GM18526 (cell line): ENCODE results near the gene KIF16B.

ENCODE experiments used
- POLR2A ChIP-seq: IDR thresholded peaks from 3 replicates; pipeline ENCODE4 v1.6.1; 2011; ENCODE audit not compliant: insufficient read length; ENCODE audit errors: extremely low read depth

KIF16B gene

GRCh38 chr20:16390991-16391390 lies 182.3 kb downstream of the KIF16B start:
- TF ChIP-seq POLR2A = no peak

GRCh38 chr20:16388731-16389130 lies 184.5 kb downstream of the KIF16B start:
- TF ChIP-seq POLR2A = no peak

GRCh38 chr20:16387666-16388065 lies 185.6 kb downstream of the KIF16B start:
- TF ChIP-seq POLR2A = no peak

- no peak for TF ChIP-seq POLR2A
Measured at GRCh38 chr20:16385891-16386290, 187.4 kb downstream of the KIF16B start.

- TF ChIP-seq POLR2A = no peak
Measured at GRCh38 chr20:16385462-16385861, 187.8 kb downstream of the KIF16B start.

GRCh38 chr20:16381444-16381843 lies 191.8 kb downstream of the KIF16B start:
- TF ChIP-seq POLR2A = no peak

GRCh38 chr20:16378712-16379370 lies 194.4 kb downstream of the KIF16B start:
- TF ChIP-seq POLR2A = no peak

GRCh38 chr20:16378122-16378521 lies 195.1 kb downstream of the KIF16B start:
- no peak for TF ChIP-seq POLR2A

GRCh38 chr20:16369441-16369840 lies 203.8 kb downstream of the KIF16B start:
- no peak for TF ChIP-seq POLR2A

- no peak for TF ChIP-seq POLR2A
Measured at GRCh38 chr20:16368645-16369292, 204.5 kb downstream of the KIF16B start.

- no peak for TF ChIP-seq POLR2A
Measured at GRCh38 chr20:16367948-16368560, 205.2 kb downstream of the KIF16B start.

GRCh38 chr20:16366529-16366928 lies 206.7 kb downstream of the KIF16B start:
- no peak for TF ChIP-seq POLR2A

GRCh38 chr20:16364320-16364687 lies 208.9 kb downstream of the KIF16B start:
- no peak for TF ChIP-seq POLR2A

GRCh38 chr20:16363506-16364319 lies 209.5 kb downstream of the KIF16B start:
- no peak for TF ChIP-seq POLR2A

GRCh38 chr20:16362642-16363041 lies 210.6 kb downstream of the KIF16B start:
- no peak for TF ChIP-seq POLR2A

- no peak for TF ChIP-seq POLR2A
Measured at GRCh38 chr20:16360668-16361067, 212.6 kb downstream of the KIF16B start.
